Neural cell (in vitro differentiated cells): Measurements from ENCODE around the gene TNS3. TPM values are rescaled to one million over a fixed set of nuclear protein-coding genes. Genes with fewer than 3 reads are reported as not detected.
"Not testable (repeated sequence)": the region's sequence is repeated elsewhere in the genome, so short reads cannot be mapped to it uniquely, and the experiment has no call there.

Source experiments
- H2AFZ ChIP-seq: fragments of 200-600, 300-800 bp; sonication (generic), shearing (Covaris generic); 2 replicates; pipeline ENCODE4 v1.6.0; 2014; ENCODE audit warnings: low read depth, mild to moderate bottlenecking, antibody characterized with exemption, low read length, moderate library complexity
- H3F3A ChIP-seq: fragments of 200-600 bp; shearing (Covaris generic); 2 replicates; pipeline ENCODE4 v1.6.1; 2016; ENCODE audit warnings: mild to moderate bottlenecking, moderate library complexity, mixed read lengths, antibody characterized with exemption, low read length; ENCODE audit not compliant: insufficient read depth, poor library complexity, severe bottlenecking
- H3K27ac ChIP-seq: fragments of 200-600, 300-800 bp; sonication (generic), shearing (Covaris generic); 2 replicates; pipeline ENCODE4 v1.5.1; 2014; ENCODE audit warnings: mild to moderate bottlenecking, low read length, moderate library complexity
- H3K27me3 ChIP-seq: fragments of 300-800, 200-600 bp; sonication (generic), shearing (Covaris generic); 2 replicates; pipeline ENCODE4 v1.6.0; 2014; ENCODE audit warnings: mild to moderate bottlenecking, low read depth, low read length, moderate library complexity; ENCODE audit not compliant: insufficient read depth
- H3K36me3 ChIP-seq: fragments of 300-800, 200-600 bp; sonication (generic), shearing (Covaris generic); 2 replicates; pipeline ENCODE4 v1.5.1; 2014; ENCODE audit warnings: mild to moderate bottlenecking, antibody characterized with exemption, low read length, moderate library complexity; ENCODE audit not compliant: insufficient read depth
- H3K4me2 ChIP-seq: fragments of 300-800, 200-600 bp; sonication (generic), shearing (Covaris generic); 2 replicates; pipeline ENCODE4 v1.6.0; 2014; ENCODE audit warnings: mild to moderate bottlenecking, low read length
- H3K4me3 ChIP-seq: fragments of 300-800, 200-600 bp; sonication (generic), shearing (Covaris generic); 2 replicates; pipeline ENCODE4 v1.5.1; 2014; ENCODE audit warnings: mild to moderate bottlenecking, low read length, moderate library complexity
- H3K79me2 ChIP-seq: fragments of 200-600 bp; shearing (Covaris generic); replicated peaks from 2 replicates; pipeline ENCODE4 v1.6.0; 2014; ENCODE audit warnings: mild to moderate bottlenecking, low read length, moderate library complexity; ENCODE audit not compliant: insufficient read depth
- H3K9ac ChIP-seq: fragments of 300-800, 200-600 bp; sonication (generic), shearing (Covaris generic); 2 replicates; pipeline ENCODE4 v1.6.1; 2016; ENCODE audit warnings: mild to moderate bottlenecking, low read length, mixed read lengths
- H3K9me2 ChIP-seq: fragments of 200-600 bp; shearing (Covaris generic); 2 replicates; pipeline ENCODE4 v1.6.1; 2016; ENCODE audit warnings: mild to moderate bottlenecking, low read length, mixed read lengths; ENCODE audit not compliant: insufficient read depth
- H3K9me3 ChIP-seq: fragments of 200-600, 300-800 bp; sonication (generic), shearing (Covaris generic); 2 replicates; pipeline ENCODE4 v1.6.1; 2016; ENCODE audit warnings: mild to moderate bottlenecking, mixed run types, low read length, moderate library complexity, mixed read lengths
- H4K20me1 ChIP-seq: fragments of 200-600 bp; shearing (Covaris generic); 2 replicates; pipeline ENCODE4 v1.6.1; 2016; ENCODE audit warnings: mild to moderate bottlenecking, mixed run types; ENCODE audit not compliant: insufficient read depth
- CTCF ChIP-seq: fragments of 450-650 bp; IDR thresholded peaks from 2 replicates; pipeline ENCODE4 v1.5.1; 2014; ENCODE audit warnings: antibody characterized with exemption, mild to moderate bottlenecking, moderate library complexity; ENCODE audit not compliant: poor library complexity, severe bottlenecking
- EP300 ChIP-seq: fragments of 450-650 bp; conservative IDR thresholded peaks from 2 replicates; pipeline ENCODE4 v1.6.1; 2014; ENCODE audit warnings: antibody characterized with exemption, mild to moderate bottlenecking, moderate library complexity; ENCODE audit not compliant: poor library complexity, severe bottlenecking
- EZH2 ChIP-seq: fragments of 200-600, 300-800 bp; shearing (Covaris generic), sonication (generic); IDR thresholded peaks from 2 replicates; pipeline ENCODE4 v1.6.1; 2014; ENCODE audit warnings: antibody characterized with exemption, low read length, borderline replicate concordance, mild to moderate bottlenecking; ENCODE audit not compliant: insufficient read depth, poor library complexity, severe bottlenecking
- MXI1 ChIP-seq: fragments of 450-650 bp; conservative IDR thresholded peaks from 2 replicates; pipeline ENCODE4 v1.6.1; 2014; ENCODE audit warnings: antibody characterized with exemption, mild to moderate bottlenecking; ENCODE audit not compliant: poor library complexity, severe bottlenecking
- POLR2AphosphoS5 ChIP-seq: IDR thresholded peaks from 2 replicates; pipeline ENCODE4 v1.6.1; 2012
- RAD21 ChIP-seq: fragments of 450-650 bp; conservative IDR thresholded peaks from 2 replicates; pipeline ENCODE4 v1.6.1; 2014; ENCODE audit warnings: antibody characterized with exemption, mild to moderate bottlenecking, moderate library complexity
- REST ChIP-seq: IDR thresholded peaks from 2 replicates; pipeline ENCODE4 v1.6.1; 2012; ENCODE audit warnings: borderline replicate concordance
- SMC3 ChIP-seq: fragments of 450-650 bp; conservative IDR thresholded peaks from 2 replicates; pipeline ENCODE4 v1.6.1; 2014; ENCODE audit warnings: antibody characterized with exemption, mild to moderate bottlenecking, moderate library complexity; ENCODE audit not compliant: poor library complexity
- TAF1 ChIP-seq: IDR thresholded peaks from 2 replicates; pipeline ENCODE4 v1.6.1; 2012; ENCODE audit warnings: low read depth
- polyA plus RNA-seq: library from polyadenylated mRNA; depleted of rRNA; stranded (reverse); fragments of >200 nt; gene quantifications from 2 replicates; pipeline ENCODE4 v1.2.3, GENCODE V29; 2014

TNS3 gene
- polyA plus RNA-seq, 1 donor from 2014 or later = 0.58 TPM

GRCh38 chr7:47591089-47591654 lies 9.3 kb upstream of the TNS3 start:
- Histone ChIP-seq H2AFZ (no peak overlapping the region), H3K4me2 (no peak overlapping the region), H3K27ac (no peak overlapping the region), H3K9me3 (no peaks in the 10 kb centered on the region), H3K4me3 (no peak overlapping the region), H3K9ac (no peak overlapping the region), H4K20me1 (no peaks in the 10 kb centered on the region), H3K9me2 (no peaks in the 10 kb centered on the region), H3K79me2 (no peaks in the 10 kb centered on the region), H3K36me3 (no peaks in the 10 kb centered on the region), H3K27me3 (no peaks in the 10 kb centered on the region), H3F3A (no peaks in the 10 kb centered on the region)
- TF ChIP-seq RAD21 (no peak), EZH2 (no peak), SMC3 (no peak)

- not testable (repeated sequence) for H2AFZ ChIP-seq, H4K20me1 ChIP-seq, H3K27me3 ChIP-seq
These were observed 8.3 kb upstream of the TNS3 start for GRCh38 chr7:47590215-47590614.

GRCh38 chr7:47588704-47589225 lies 6.9 kb upstream of the TNS3 start:
- Histone ChIP-seq H3K27ac (no peak overlapping the region), H3K9me3 (no peaks in the 10 kb centered on the region), H3K79me2 (no peaks in the 10 kb centered on the region), H3K9me2 (no peaks in the 10 kb centered on the region), H3K9ac (no peak overlapping the region), H3K4me3 (no peak overlapping the region), H3K4me2 (no peak overlapping the region), H3K36me3 (no peaks in the 10 kb centered on the region), H3F3A (no peaks in the 10 kb centered on the region), H3K27me3 (no peaks in the 10 kb centered on the region), H4K20me1 (no peaks in the 10 kb centered on the region), H2AFZ (no peak overlapping the region)
- TF ChIP-seq TAF1 (no peak), POLR2AphosphoS5 (no peak), MXI1 (no peak), REST (no peak), RAD21 (no peak), EZH2 (no peak), CTCF (no peak), EP300 (no peak), SMC3 (no peak)

More at GRCh38 chr7:47590215-47590614, 8.3 kb upstream of the TNS3 start:
- not testable (repeated sequence) for H3K9me2 ChIP-seq, H3K4me3 ChIP-seq, H3F3A ChIP-seq, H3K9ac ChIP-seq, H3K79me2 ChIP-seq, H3K9me3 ChIP-seq, H3K4me2 ChIP-seq, H3K36me3 ChIP-seq, H3K27ac ChIP-seq
